T-helper 1 cell treated with Interleukin-12 subunit alpha and Interleukin-12 subunit beta and Interleukin-4 antibody, amounts not matched to agents 30 μg/mL and 1 μg/mL, for 36 hours (primary cell): ENCODE data around the gene SLC1A4.
"Not testable (repeated sequence)": the region's sequence is repeated elsewhere in the genome, so short reads cannot be mapped to it uniquely, and the experiment has no call there.

Experiments used
- H3K27ac Mint-ChIP-seq: one replicate; pipeline ENCODE4 v1.8.0; 2021; ENCODE audit warnings: mild to moderate bottlenecking, mixed read lengths
- H3K27me3 Mint-ChIP-seq: one replicate; pipeline ENCODE4 v1.8.0; 2021; ENCODE audit warnings: low read depth, mixed read lengths
- H3K36me3 Mint-ChIP-seq: one replicate; pipeline ENCODE4 v1.8.0; 2021; ENCODE audit warnings: low read depth, mixed read lengths
- H3K4me1 Mint-ChIP-seq: one replicate; pipeline ENCODE4 v1.8.0; 2021; ENCODE audit warnings: low read depth, mixed read lengths
- H3K4me3 Mint-ChIP-seq: one replicate; pipeline ENCODE4 v1.8.0; 2021; ENCODE audit warnings: mild to moderate bottlenecking, moderate library complexity, mixed read lengths
- H3K9me3 Mint-ChIP-seq: one replicate; pipeline ENCODE4 v1.8.0; 2021; ENCODE audit warnings: mixed read lengths

SLC1A4 gene

DNA sequence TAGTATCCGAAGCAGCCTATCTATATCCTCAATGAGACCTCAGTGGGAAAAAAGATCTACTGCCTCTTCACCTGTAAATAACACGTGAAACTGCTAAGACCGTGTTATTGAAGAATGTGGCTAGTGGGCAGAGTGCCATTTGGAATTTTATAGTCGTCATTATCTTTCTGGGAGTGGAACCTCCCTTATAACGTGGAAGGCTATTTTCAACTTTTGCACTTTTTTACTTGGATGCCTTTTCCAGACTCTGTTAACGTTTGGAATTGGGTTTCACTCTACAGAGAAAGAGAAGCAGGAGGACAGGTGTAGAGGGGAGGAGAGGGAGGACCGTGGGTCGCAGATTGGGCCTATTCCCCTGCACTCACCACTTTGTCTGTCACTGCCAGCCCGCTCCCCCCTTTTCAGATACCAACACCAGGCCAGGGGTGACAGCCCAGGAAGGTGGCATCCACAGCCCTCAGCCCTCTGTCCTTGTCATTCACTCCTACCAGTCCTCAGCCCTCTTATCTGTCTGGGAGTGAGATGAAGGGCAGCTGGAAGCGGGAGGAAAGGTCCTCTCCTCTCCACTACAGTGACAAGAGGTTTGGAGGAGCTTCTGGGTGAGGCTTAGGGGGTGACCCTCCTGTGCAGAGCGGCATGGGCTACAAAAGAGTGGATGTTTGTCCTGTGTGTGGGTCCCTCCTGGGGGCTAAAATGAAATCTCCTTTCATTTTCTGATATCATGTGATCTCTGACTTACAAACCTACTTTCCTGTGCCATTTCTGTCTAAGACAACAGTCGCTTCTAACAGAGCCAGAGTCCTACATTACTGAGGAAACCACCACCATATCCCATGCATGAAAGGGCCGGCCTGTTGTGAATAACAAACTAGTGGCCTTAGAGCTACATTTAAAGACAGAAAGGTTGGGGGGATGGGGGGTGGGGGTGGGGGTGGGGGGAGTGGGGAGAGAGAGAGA, 43.1 kb downstream of the SLC1A4 start:
- H3K27me3 Mint-ChIP-seq = no peaks in the 10 kb centered on the region
- no peaks in the 10 kb centered on the region for H3K9me3 Mint-ChIP-seq
- peak overlapping the region; percentile 8 for H3K4me3 Mint-ChIP-seq
- H3K27ac Mint-ChIP-seq = peak overlapping the region; percentile 14
- H3K36me3 Mint-ChIP-seq = no peaks in the 10 kb centered on the region
- peaks cover 18% of the 10 kb centered on the region for H3K4me1 Mint-ChIP-seq

DNA sequence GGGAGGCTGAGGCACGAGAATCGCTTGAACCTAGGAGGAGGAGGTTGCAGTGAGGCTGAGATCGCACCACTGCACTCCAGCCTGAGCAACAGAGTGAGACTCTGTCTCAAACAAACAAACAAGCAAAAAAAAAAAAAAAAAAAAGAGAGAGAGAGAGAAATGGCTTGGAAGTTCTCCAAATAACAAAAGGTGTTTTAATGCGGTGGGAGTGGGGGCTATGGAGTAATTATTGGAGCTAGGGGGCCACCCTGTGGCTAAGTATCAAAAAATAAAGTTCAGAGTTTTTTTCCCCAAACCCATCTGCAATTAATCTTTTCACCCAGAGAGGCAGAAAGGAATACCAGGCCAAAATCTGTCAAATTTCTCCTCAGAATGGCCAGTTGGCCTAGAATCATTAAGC, 44.0 kb downstream of the SLC1A4 start:
- H3K9me3 Mint-ChIP-seq = no peaks in the 10 kb centered on the region
- no peak overlapping the region for H3K4me3 Mint-ChIP-seq
- H3K4me1 Mint-ChIP-seq = peaks cover 18% of the 10 kb centered on the region
- no peaks in the 10 kb centered on the region for H3K27me3 Mint-ChIP-seq
- H3K36me3 Mint-ChIP-seq = no peaks in the 10 kb centered on the region
- no peak overlapping the region for H3K27ac Mint-ChIP-seq

DNA sequence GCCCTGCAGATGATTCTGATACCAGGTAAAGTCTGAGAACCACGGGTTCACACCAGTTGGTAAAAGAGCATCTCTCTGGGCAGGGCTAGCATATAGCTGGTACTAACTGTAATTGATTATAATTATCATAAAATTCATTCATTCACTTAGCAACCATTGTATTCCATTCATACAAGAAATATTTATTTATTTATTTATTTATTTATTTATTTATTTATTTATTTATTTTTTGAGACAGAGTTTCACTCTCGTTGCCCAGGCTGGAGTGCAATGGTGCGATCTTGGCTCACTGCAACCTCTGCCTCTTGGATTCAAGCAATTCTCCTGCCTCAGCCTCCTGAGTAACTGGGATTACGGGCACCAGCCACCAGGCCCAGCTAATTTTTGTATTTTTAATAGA, 44.5 kb downstream of the SLC1A4 start:
- peaks cover 18% of the 10 kb centered on the region for H3K4me1 Mint-ChIP-seq
- not testable (repeated sequence) for H3K4me3 Mint-ChIP-seq, H3K27ac Mint-ChIP-seq, H3K27me3 Mint-ChIP-seq, H3K36me3 Mint-ChIP-seq, H3K9me3 Mint-ChIP-seq

DNA sequence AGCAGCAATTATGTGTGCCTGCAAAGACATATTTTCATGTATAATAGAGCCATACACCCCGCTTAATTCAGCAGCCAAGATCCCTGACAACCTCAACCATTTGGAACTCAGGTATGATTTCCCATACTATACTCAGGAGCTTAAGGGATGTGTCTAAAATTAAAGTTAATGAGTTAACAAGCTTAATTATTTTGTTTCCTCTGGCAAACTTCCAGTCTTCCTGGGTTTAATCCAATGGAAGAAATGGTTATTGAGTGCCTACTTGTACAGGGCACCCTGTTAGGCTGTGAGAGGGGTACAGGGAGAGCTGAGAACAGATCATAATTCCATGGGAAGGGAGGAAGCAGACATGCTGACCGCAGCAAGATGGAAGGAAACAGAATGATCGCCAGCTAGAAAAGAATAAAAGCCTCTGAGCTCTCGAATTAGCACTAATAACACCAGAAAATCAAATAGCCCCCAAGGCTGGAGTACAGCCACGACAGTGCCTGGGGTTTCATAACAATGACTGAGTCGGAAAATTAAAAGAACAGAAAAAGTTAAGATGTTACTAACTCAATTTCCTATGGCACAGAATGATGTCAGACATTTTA, 46.2 kb downstream of the SLC1A4 start:
- Mint-ChIP-seq H3K36me3 (no peaks in the 10 kb centered on the region), H3K4me3 (no peak overlapping the region), H3K4me1 (peaks cover 24% of the 10 kb centered on the region), H3K27ac (no peak overlapping the region), H3K9me3 (no peaks in the 10 kb centered on the region), H3K27me3 (peaks cover 6% of the 10 kb centered on the region)

DNA sequence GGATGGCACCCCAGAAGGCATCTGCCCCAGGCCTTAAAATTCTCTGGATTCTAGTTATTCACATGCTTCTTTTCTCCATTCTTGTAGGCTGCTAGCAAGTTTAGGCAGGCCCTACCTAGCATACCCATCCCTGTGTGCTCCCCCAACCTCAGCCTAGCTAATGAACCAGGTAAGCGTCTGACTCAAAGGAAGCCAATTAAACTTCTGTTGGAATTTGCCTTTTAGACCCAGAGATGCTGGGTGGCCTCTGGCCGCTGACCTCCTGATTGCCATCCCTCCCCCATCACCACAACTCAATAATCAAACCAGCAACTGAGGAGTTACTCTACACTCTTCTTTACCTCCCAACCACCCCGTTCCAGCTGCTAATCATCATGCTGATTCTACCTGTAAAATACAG, 48.0 kb downstream of the SLC1A4 start:
- H3K9me3 Mint-ChIP-seq = no peaks in the 10 kb centered on the region
- no peak overlapping the region for H3K4me3 Mint-ChIP-seq
- H3K27me3 Mint-ChIP-seq = peaks cover 6% of the 10 kb centered on the region
- H3K36me3 Mint-ChIP-seq = no peaks in the 10 kb centered on the region
- H3K27ac Mint-ChIP-seq = no peak overlapping the region
- H3K4me1 Mint-ChIP-seq = peaks cover 15% of the 10 kb centered on the region

DNA sequence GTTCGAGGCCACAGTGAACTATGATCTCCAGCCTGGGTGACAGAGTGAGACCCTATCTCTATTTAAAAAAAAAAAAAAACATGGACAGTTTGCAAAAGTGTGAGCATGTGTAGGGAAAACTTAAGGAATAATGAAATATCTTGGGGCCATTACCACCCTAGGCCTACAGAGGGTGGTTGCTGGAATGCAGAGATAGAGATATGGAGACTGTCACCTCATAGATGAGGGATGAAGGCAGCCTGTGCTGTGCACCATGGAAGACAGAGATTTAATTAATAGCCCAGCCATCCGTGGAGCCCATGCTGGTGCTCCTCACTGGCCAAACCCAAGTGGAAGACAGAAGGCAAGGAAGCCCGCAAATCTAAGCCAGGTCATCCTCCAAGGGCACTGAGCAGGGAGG, 50.4 kb downstream of the SLC1A4 start:
- Mint-ChIP-seq H3K36me3 (peaks cover 7% of the 10 kb centered on the region), H3K9me3 (peaks cover 10% of the 10 kb centered on the region), H3K4me3 (no peak overlapping the region), H3K4me1 (peaks cover 15% of the 10 kb centered on the region), H3K27me3 (peaks cover 6% of the 10 kb centered on the region), H3K27ac (no peak overlapping the region)

DNA sequence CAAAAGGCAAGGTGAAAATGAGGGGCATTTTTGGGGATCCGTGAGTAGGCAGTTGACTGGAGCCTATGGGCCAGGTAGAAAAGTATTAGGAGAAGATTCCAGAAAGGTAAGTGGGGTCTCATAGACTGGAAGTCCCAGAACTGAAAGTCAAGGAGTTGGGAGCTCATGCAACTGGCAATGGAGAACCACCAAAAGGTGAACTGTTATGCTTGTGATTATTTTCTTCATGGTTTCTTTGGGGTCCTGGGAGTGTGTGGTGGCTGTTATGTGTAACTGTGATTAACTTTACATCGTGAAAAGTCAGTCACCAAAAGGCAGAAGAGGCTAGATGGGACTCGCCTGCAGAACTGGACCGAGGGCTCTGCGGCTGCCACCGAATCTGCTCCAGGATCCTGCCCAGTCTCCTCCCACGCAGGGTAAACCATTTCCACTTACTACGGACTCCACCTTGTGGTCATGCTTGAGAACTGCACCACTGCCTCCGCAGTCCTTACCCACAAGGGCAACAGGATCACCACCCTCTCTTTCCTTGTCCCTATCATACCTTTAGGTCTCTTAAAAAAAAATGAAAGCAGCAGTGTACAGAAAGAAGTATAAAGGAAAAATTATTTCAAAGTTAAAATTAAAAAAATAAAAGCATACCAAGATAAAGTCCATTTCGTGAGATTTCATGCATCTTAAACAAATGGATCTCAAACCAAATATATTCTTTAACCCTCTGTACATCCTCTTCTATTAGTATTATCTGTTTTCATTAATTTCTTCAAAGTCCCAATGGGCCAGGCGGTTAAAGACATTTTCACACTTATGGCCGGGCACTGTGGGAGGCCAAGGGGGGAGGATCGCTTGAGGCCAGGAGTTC, 51.4 kb downstream of the SLC1A4 start:
- peaks cover 6% of the 10 kb centered on the region for H3K27me3 Mint-ChIP-seq
- peaks cover 15% of the 10 kb centered on the region for H3K9me3 Mint-ChIP-seq
- peaks cover 8% of the 10 kb centered on the region for H3K36me3 Mint-ChIP-seq
- H3K4me3 Mint-ChIP-seq = no peak overlapping the region
- H3K4me1 Mint-ChIP-seq = peaks cover 15% of the 10 kb centered on the region
- no peak overlapping the region for H3K27ac Mint-ChIP-seq

DNA sequence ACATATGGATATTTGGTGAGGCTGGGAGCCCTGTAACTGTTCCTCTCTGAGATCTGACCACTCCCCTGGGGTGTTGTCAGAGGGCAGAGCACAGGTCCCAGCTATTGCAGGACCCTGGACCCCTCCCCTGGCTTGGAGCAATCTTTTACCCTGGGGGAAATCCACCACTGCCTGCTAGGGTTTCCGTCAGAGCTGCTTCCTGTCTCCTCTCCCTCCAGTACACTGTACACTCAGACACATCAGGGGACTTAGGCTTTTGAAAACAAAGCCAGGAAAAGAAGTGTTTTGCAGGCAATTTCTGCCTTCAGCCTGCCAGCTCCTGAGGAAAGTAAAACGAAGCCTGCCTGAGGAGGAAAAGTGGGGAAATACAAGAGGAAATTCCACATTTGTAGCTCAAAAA, 53.8 kb downstream of the SLC1A4 start:
- H3K4me1 Mint-ChIP-seq = peaks cover 15% of the 10 kb centered on the region
- no peak overlapping the region for H3K27ac Mint-ChIP-seq

DNA sequence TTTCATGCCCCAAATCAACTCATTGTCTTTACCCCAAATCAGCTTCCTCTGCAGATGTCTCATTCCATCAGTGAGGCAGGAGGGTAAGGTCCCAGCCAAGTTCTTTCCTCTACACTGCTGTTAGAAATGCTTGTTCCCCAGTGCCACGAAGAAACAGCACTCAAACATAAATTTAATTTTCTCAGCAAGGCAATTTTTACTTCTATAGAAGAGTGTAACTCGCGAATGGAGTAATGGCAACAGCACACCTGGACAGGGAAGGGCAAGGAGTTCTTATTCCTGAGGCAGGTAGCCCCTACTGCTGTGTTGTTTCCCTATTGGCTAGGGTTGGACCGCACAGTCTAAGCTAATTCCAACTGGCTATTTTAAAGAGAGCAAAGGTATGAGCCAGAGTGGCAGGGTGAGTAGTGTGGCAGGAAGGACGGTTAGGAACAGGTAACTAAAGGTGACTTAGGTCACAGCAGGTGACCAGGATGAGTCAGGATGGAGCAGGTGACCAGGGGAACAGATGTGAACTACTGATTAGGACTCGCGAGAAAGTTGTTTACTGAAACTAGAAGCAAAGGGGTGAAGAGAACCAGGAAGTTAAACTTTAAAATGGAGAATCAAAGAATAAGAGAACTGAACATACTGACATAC, 55.0 kb downstream of the SLC1A4 start:
- H3K9me3 Mint-ChIP-seq = peaks cover 21% of the 10 kb centered on the region
- peaks cover 12% of the 10 kb centered on the region for H3K36me3 Mint-ChIP-seq
- H3K4me1 Mint-ChIP-seq = peaks cover 15% of the 10 kb centered on the region
- no peak overlapping the region for H3K4me3 Mint-ChIP-seq
- H3K27ac Mint-ChIP-seq = no peak overlapping the region
- peaks cover 6% of the 10 kb centered on the region for H3K27me3 Mint-ChIP-seq

More for the DNA sequence above, 53.8 kb downstream of the SLC1A4 start:
- peaks cover 15% of the 10 kb centered on the region for H3K9me3 Mint-ChIP-seq
- peaks cover 8% of the 10 kb centered on the region for H3K36me3 Mint-ChIP-seq
- H3K27me3 Mint-ChIP-seq = peaks cover 6% of the 10 kb centered on the region
- H3K4me3 Mint-ChIP-seq = no peak overlapping the region

DNA sequence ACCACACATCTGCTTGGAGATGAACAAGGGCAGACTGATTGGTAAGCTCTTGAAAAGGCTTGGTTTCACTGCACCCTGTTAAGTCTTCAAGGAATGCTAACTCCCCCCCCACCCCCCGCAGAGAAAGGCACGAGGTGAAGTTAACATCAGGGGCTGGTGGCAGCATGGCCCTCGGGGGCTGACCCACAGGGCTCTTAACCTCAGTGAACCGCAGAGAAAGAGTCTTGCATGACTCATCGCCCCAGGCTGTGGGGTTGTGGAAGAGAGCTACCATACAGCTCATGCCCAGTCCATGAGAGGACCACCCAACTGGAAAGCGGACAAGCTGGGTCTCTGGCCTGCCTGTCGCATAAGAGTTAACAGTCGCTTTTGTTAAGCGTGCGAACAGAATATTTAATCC, 56.5 kb downstream of the SLC1A4 start:
- Mint-ChIP-seq H3K36me3 (peaks cover 12% of the 10 kb centered on the region), H3K4me1 (peaks cover 7% of the 10 kb centered on the region), H3K27me3 (no peaks in the 10 kb centered on the region), H3K27ac (no peak overlapping the region), H3K9me3 (peaks cover 21% of the 10 kb centered on the region), H3K4me3 (no peak overlapping the region)

DNA sequence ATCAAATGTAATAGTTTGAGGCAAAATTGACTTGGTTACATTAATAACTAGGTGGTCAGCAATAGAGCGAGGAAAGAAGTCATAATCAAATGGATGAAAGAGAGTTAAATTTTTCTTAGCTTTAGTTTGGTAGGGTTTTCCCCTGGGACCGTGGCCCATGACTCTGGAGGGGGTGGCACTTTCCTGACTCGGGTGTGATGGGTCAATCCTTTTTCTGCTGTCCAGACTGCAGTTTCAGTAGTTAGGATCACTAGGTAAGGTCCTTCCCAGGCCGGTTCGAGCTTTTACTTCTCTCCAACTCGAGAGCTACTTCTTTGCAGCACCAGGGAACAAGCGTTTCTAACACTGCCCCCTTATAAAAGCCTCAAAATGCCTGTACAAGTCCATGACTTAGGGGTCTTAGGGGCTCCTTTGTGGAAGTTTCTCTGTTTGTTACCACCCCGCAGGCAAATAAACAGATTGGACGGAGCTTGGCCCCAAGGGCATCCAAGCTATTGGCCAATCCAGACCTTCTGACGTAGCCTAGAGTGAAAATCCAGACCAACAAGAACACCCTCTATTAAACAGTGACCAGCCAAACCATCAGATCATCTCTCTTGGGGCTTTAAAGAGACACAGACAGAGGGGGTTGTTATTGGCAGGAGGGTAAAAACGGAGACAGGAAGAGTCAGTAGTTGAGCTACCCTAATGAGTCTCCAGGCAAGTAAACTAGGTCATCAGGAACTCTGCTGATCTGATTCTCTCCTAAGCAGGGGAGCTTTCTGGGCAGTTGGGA, 57.6 kb downstream of the SLC1A4 start:
- Mint-ChIP-seq H3K36me3 (peaks cover 18% of the 10 kb centered on the region), H3K4me3 (no peak overlapping the region), H3K27me3 (peaks cover 11% of the 10 kb centered on the region), H3K27ac (no peak overlapping the region), H3K4me1 (peaks cover 5% of the 10 kb centered on the region), H3K9me3 (peaks cover 21% of the 10 kb centered on the region)

DNA sequence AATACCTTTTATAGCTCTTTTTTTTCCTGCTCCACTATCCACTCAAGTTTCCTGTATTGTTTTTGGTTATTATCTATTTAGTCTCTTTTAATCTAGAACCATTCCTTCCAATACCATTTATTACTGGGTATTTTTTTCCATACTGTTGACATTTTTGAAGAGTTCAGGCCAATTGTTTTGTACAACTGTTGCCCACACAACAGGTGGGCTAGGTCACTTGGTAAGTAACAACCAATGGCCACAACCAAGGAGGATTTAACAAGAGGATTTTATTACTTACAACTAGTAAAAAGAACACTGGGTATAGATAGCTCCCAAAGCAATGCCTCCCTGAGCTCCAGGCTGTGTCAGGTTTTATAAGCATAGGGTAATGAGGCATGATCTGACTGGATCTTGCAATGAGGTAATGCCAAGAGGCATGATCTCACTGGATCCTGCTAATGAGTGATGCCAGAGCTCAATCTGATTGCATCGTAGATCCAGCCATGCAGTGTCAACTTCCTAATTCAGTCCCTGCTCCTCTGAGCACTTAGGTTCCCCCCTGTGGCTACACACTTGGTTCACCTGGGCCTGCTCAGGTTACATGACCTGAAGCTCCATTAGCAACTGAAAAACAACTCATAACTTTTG, 59.9 kb downstream of the SLC1A4 start:
- Mint-ChIP-seq H3K27me3 (peaks cover 13% of the 10 kb centered on the region), H3K4me1 (peaks cover 18% of the 10 kb centered on the region), H3K4me3 (no peak overlapping the region), H3K9me3 (peaks cover 16% of the 10 kb centered on the region), H3K36me3 (peaks cover 18% of the 10 kb centered on the region), H3K27ac (no peak overlapping the region)

DNA sequence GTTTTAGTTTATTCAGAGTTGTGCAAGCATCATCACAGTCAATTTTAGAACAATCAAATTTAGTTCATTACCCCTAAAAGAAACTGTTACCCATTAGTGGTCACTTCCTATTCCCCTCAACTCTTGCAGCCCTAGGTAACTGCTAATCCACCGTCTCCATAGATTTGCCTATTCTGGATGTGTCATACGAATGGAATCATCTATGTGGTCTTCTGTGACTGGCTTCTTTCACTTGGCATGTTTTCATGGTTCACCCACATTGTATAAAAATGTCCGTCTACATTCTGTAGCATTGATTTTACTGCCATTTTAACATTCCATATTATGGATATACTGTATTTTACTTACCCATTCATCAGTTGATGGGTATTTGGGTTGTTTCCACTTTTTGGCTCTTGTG, 61.7 kb downstream of the SLC1A4 start:
- H3K36me3 Mint-ChIP-seq = peaks cover 12% of the 10 kb centered on the region
- no peak overlapping the region for H3K4me3 Mint-ChIP-seq
- peaks cover 29% of the 10 kb centered on the region for H3K4me1 Mint-ChIP-seq
- no peak overlapping the region for H3K27ac Mint-ChIP-seq
- peaks cover 5% of the 10 kb centered on the region for H3K9me3 Mint-ChIP-seq
- H3K27me3 Mint-ChIP-seq = peaks cover 13% of the 10 kb centered on the region
